ENCODE data around the gene PAX5.

The PAX5 gene

DNA sequence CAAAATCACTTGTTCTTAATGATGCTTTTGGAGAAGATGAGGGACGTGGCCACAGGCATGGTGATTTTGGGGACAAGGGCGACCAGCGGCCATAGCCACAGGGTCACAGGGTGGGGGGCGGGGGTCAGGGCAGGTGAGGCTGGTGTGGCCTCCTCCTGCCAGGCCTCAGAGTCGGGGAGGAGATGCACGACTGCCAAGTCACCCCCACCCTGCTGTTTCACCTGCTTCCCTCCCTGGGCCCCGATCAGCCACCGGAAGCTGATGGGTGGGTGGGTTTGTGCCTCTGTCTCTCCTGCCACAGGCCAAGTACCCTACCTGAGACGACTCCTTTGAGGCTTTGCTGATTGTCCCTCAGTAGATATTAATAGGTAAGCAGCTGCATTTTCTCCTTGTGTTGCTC, 199.3 kb downstream of the PAX5 start:
- no peaks in the 10 kb centered on the region for H3K4me1 Mint-ChIP-seq (ENCODE audit: low read depth)
- H3K27me3 Mint-ChIP-seq (ENCODE audit: low read depth): peaks cover 3% of the 10 kb centered on the region
- H3K36me3 Mint-ChIP-seq (ENCODE audit: low read depth): no peaks in the 10 kb centered on the region
- H3K4me3 Mint-ChIP-seq: no peak overlapping the region
- no peaks in the 10 kb centered on the region for H3K9me3 Mint-ChIP-seq
- H3K27ac Mint-ChIP-seq: no peak overlapping the region

DNA sequence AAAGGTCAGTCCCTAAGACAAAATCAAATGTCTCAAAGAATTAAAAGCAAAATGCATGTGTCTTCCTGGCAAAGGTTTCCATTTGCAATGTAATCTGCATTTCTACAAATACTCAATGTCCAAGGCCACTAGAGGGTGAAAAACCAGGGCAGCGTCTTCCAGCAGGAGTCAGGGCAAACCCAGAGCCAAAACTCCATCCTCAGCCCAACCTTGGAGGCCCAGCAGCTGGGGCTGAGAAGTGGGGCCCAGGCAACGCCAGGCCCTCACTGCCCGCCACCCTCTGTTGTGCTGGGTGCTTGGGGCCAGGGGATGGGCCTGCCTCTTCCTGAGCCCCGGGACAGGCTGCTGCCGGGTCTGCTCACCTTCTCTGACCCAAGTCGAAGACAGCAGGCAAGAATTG, 200.1 kb downstream of the PAX5 start:
- Mint-ChIP-seq H3K27ac (no peak overlapping the region), H3K4me3 (no peak overlapping the region), H3K9me3 (no peaks in the 10 kb centered on the region), H3K27me3 (ENCODE audit: low read depth) (peaks cover 3% of the 10 kb centered on the region), H3K4me1 (ENCODE audit: low read depth) (no peaks in the 10 kb centered on the region), H3K36me3 (ENCODE audit: low read depth) (no peaks in the 10 kb centered on the region)

DNA sequence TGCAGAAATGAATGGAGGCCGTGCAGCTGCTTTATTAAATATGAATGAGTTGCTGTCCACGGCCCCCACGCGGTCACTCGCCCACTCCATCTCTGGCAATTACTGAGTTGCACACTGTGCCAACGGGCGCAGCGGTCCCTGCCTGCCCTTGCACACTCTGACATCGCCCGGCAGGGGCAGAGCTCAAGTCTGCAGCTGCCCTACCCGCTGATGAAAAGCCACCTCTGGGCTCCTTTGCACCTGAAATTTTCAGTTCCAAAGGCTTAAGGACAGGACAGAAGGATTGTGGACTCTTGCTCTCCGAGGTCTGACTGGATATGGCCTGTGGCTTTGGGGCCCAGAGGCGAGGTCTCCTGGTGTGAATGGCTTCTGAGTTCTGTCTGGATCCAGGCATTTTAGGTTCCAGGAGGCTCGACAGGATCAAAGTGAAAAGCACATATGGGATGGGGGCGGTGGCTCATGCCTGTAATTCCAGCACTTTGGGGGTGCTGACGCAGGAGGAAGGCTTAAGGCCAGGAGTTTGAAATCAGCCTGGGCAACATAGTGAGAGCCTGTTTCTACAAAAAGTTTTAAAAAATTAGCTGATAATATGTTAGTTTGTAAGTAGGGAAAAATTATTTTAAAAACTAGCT, 201.8 kb downstream of the PAX5 start:
- Mint-ChIP-seq H3K27ac (no peak overlapping the region), H3K9me3 (no peaks in the 10 kb centered on the region), H3K4me3 (no peak overlapping the region), H3K4me1 (ENCODE audit: low read depth) (no peaks in the 10 kb centered on the region), H3K27me3 (ENCODE audit: low read depth) (peaks cover 7% of the 10 kb centered on the region), H3K36me3 (ENCODE audit: low read depth) (no peaks in the 10 kb centered on the region)

DNA sequence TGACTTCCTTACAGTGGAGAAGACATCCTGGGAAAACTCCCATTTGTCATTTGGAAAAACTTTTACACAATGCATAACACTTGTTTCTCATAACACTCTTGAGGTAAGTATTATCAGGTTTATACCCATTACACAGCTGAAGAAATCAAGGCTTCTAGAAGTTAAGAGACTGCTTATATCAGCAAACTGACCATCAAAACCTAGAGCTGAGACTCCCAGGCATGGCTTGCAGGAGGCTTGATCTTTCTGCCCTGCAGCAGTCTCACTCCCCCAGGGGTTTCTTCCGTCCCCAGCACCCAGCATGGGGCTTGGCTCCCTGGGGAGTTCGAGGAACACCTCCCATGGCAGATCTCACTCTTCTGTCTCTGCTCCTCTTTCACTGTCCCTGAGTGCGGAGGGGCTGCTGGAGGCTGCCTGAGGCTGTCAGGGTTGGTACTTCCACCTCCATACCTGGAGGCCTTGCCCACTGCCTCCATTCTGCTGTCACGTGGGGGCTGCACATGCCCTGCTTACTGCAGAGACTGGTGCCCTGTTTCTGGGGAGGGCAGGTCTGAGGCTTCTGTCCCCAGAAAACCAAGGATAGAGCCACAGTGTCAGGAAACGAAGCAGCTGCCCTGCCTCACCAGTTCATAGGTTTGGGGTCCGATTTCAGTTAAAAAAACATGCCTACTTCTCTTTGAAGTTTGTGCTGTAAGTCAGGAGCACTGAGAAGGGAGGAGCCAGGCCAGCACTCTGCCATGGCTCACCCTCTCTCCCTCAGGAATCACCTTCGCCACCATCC, 202.5 kb downstream of the PAX5 start:
- H3K9me3 Mint-ChIP-seq: no peaks in the 10 kb centered on the region

DNA sequence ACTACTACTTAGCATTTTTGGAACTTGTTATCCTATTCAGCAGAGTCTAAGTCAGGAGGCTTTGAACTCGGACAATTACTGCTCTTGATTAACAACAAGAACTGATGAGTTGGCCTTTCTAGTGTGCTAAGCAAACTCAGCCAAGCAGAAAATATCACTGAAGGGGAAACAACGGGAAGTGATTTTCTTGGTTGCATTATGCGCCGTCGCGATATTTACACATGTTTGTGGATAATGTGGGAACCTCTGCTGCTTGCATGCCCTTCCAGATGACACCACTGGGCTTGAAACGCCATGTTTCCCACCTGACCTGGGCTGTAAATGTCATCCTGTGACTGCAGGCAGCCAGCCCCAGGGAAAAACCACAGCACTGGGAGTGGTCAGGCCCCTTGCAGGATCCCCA, 205.5 kb downstream of the PAX5 start:
- peaks cover 12% of the 10 kb centered on the region for H3K27me3 Mint-ChIP-seq (ENCODE audit: low read depth)
- no peak overlapping the region for H3K27ac Mint-ChIP-seq
- H3K9me3 Mint-ChIP-seq: no peaks in the 10 kb centered on the region
- no peaks in the 10 kb centered on the region for H3K4me1 Mint-ChIP-seq (ENCODE audit: low read depth)
- no peak overlapping the region for H3K4me3 Mint-ChIP-seq
- H3K36me3 Mint-ChIP-seq (ENCODE audit: low read depth): no peaks in the 10 kb centered on the region

More for the DNA sequence above, 202.5 kb downstream of the PAX5 start:
- Mint-ChIP-seq H3K4me1 (ENCODE audit: low read depth) (no peaks in the 10 kb centered on the region), H3K27ac (no peak overlapping the region), H3K36me3 (ENCODE audit: low read depth) (no peaks in the 10 kb centered on the region), H3K27me3 (ENCODE audit: low read depth) (peaks cover 7% of the 10 kb centered on the region), H3K4me3 (no peak overlapping the region)

DNA sequence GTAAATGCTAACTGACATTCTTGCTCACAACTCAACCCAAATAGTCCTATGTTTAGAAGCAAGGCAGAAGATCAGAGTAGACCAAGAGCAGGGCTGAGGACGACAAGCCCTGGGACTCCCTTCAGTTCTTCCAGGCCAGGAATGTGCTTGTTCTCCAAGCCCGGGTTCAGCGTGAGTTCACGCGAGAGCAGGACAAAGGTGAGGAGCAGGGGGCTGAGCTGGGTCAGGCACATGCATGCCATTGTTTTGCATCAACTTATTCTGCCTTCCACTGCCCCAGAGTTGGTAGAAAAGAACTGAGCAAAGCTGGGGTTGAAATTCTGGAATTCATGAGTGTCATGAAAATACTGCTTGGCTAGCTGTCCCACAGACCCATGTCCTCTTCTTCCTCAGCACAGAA, 206.5 kb downstream of the PAX5 start:
- no peaks in the 10 kb centered on the region for H3K4me1 Mint-ChIP-seq (ENCODE audit: low read depth)
- H3K27me3 Mint-ChIP-seq (ENCODE audit: low read depth): peaks cover 12% of the 10 kb centered on the region
- H3K4me3 Mint-ChIP-seq: no peak overlapping the region
- no peaks in the 10 kb centered on the region for H3K9me3 Mint-ChIP-seq
- H3K36me3 Mint-ChIP-seq (ENCODE audit: low read depth): no peaks in the 10 kb centered on the region
- no peak overlapping the region for H3K27ac Mint-ChIP-seq

DNA sequence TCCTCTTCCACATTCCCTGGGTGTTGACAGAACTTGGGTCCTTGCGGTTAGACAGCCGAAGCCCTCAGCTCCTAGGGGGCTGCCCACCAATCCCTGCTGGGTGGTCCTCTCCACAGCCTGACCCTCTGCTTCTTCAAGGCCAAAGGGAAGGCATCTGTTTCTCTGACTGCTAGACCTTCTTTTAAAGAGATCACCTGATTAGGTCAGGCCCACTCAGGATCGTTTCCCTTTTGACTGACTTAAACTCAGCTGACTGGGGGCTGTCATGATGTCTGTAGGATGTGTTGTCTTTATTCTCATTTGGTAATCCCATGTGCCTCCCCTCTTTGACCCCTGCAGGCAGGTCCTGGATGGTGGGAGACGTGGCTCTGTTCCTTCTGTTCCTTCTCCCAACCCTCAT, 207.5 kb downstream of the PAX5 start:
- Mint-ChIP-seq H3K9me3 (no peaks in the 10 kb centered on the region), H3K27ac (no peak overlapping the region), H3K4me3 (no peak overlapping the region), H3K4me1 (ENCODE audit: low read depth) (no peaks in the 10 kb centered on the region), H3K36me3 (ENCODE audit: low read depth) (no peaks in the 10 kb centered on the region), H3K27me3 (ENCODE audit: low read depth) (peaks cover 12% of the 10 kb centered on the region)

DNA sequence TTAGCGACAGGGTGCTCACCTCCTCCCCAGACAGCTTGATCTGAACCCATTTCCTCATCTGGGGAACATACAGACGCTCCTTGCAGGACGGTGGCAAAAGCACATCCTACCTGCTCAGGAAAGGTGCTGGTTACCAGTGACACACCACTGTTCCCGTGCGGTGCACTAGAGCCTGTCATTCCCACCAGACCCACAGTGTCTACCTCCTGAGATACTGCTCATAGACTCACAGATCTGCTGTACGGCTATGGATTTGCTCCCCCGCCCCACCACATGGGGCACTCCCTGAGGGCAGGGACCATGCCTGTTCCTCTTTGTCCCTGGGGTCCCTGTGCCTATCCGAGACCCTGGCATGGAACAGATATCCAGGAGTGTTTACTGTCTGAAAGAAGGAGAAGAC, 208.9 kb downstream of the PAX5 start:
- H3K27ac Mint-ChIP-seq: no peak overlapping the region
- H3K27me3 Mint-ChIP-seq (ENCODE audit: low read depth): peaks cover 10% of the 10 kb centered on the region
- H3K4me1 Mint-ChIP-seq (ENCODE audit: low read depth): no peaks in the 10 kb centered on the region
- H3K9me3 Mint-ChIP-seq: no peaks in the 10 kb centered on the region
- H3K36me3 Mint-ChIP-seq (ENCODE audit: low read depth): no peaks in the 10 kb centered on the region
- no peak overlapping the region for H3K4me3 Mint-ChIP-seq

DNA sequence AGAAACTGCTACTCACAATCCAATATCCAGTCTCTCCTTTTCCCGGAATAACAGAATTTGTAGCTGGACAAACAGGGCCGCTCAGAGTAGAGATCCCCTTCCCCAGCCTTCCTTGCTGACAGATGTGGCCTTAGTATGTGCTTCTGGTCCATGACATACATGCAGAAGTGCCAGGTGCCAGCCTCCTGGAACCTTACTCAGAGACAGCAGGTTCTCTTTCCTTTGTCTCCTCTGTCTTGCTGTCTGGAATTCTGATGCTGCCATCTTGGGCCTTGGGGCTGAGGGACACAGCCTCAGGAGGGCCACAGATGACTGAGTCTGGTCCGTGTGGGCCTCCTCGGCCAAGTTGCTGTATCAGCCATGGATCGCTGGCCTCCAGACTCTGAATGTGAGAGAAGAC, 210.1 kb downstream of the PAX5 start:
- Mint-ChIP-seq H3K4me1 (ENCODE audit: low read depth) (no peaks in the 10 kb centered on the region), H3K4me3 (no peak overlapping the region), H3K27ac (no peak overlapping the region), H3K9me3 (no peaks in the 10 kb centered on the region), H3K36me3 (ENCODE audit: low read depth) (no peaks in the 10 kb centered on the region), H3K27me3 (ENCODE audit: low read depth) (peaks cover 17% of the 10 kb centered on the region)

DNA sequence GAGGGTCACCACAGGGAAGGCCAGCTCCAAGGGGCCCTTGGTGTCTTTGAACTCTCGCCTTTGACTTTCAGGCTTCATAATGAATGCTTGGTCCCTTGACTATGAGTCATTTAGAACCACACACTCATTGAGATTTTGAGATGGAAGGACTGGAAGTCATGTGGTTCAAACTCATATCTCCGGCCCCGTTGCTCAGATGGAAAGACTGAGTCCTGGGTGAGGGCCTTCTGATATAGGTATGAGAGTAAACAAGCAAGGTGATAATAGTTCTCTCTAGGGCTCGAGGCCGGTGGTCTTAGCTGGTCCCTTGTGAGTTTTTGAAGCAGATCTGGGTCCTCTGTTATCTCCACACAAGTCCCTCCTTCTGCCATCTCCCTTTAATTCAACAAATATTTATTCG, 210.6 kb downstream of the PAX5 start:
- Mint-ChIP-seq H3K27ac (no peak overlapping the region), H3K4me1 (ENCODE audit: low read depth) (no peaks in the 10 kb centered on the region)

DNA sequence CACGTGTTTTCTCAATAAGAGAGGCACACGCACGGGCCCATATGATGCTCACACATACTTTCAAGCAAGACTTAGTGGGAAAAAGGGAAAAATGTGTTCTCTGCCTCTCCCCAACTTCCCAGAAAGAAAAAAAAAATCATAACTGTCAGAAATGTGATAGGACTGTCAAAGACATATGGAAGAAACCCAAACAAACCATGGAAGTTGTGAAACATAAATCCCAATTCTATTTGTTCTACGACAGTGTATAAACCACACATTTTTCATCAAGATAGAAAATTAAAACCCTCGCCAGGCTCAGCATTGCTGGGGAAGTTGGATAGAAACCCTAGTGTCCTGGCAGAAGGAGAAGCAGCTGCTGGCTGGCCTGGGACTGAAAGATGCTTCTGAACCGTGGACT, 211.9 kb downstream of the PAX5 start:
- Mint-ChIP-seq H3K27ac (no peak overlapping the region), H3K4me1 (ENCODE audit: low read depth) (no peaks in the 10 kb centered on the region), H3K36me3 (ENCODE audit: low read depth) (no peaks in the 10 kb centered on the region), H3K4me3 (no peak overlapping the region), H3K27me3 (ENCODE audit: low read depth) (peaks cover 22% of the 10 kb centered on the region), H3K9me3 (no peaks in the 10 kb centered on the region)

More for the DNA sequence above, 210.6 kb downstream of the PAX5 start:
- Mint-ChIP-seq H3K4me3 (no peak overlapping the region), H3K36me3 (ENCODE audit: low read depth) (no peaks in the 10 kb centered on the region), H3K27me3 (ENCODE audit: low read depth) (peaks cover 22% of the 10 kb centered on the region), H3K9me3 (no peaks in the 10 kb centered on the region)

DNA sequence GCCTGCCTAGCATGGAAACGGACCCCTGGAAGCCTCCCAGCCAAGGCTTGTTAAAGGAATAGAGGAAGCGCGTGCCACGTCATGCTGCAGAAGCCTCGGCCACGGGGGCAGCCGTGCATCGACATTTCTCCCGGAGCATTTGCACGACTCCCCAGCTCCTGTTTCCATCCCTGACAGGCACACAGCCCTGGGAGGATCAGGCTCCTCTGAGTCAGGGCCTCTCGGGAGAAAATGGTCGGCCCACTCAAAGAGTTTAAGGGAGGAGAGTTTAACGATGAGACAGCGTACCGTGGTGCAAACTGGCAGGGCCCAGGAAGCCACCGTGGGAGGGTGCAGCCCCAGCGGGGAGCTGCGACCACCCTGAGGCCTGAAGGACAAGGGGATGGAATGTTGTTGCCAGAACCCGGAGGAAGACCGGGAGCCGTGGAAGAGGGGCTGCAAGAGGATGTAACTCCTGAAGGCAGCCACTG, 213.6 kb downstream of the PAX5 start:
- no peaks in the 10 kb centered on the region for H3K9me3 Mint-ChIP-seq
- H3K4me1 Mint-ChIP-seq (ENCODE audit: low read depth): no peaks in the 10 kb centered on the region
- no peak overlapping the region for H3K27ac Mint-ChIP-seq
- no peaks in the 10 kb centered on the region for H3K36me3 Mint-ChIP-seq (ENCODE audit: low read depth)
- peaks cover 30% of the 10 kb centered on the region for H3K27me3 Mint-ChIP-seq (ENCODE audit: low read depth)
- no peak overlapping the region for H3K4me3 Mint-ChIP-seq

DNA sequence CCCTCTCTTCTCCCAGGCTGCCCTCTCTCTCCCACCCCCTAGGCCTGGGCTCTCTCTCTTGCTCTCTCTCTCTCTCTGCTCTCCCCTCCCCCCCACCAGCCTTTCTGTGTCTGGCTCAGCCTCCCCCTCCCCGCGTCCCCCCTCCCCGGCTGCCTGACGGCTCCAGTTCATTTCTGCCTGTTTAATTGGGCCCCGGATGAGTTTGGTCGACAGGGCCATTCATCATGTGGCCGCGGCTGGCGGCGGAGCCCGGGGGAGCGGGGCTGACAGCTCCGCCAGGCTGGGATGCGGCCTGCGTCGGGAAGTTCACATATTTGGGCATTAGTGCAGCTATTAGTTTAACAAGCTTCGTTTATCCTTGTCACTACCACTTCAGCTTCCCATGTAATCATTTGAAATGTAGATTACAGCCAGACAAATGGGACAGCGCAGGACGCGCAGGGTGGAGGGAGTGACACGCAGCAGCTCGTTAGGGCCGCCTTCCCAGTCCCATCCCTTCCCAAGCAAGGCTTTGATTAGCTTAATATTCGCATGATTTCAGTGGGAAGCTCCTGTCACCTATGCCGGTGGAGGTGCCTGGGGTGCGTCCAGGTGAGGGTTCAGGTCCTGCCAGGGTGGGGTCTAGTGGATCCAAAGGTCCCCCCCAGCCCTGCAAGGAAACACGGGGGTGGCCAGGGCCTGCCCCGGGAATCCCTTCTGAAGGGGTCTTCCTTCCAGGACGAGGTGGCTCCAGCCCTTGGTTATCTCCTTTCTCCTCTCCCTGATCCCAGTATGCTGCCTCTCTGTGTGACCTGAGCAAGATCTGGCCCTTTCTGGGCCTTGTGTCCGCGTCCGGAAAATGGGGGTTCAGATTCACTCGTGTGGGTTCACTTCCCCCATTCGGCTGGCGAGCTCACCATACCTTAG, 214.8 kb downstream of the PAX5 start:
- no peak overlapping the region for H3K27ac Mint-ChIP-seq
- peaks cover 26% of the 10 kb centered on the region for H3K27me3 Mint-ChIP-seq (ENCODE audit: low read depth)
- H3K4me3 Mint-ChIP-seq: no peak overlapping the region
- H3K4me1 Mint-ChIP-seq (ENCODE audit: low read depth): no peaks in the 10 kb centered on the region
- H3K9me3 Mint-ChIP-seq: no peaks in the 10 kb centered on the region
- H3K36me3 Mint-ChIP-seq (ENCODE audit: low read depth): no peaks in the 10 kb centered on the region

DNA sequence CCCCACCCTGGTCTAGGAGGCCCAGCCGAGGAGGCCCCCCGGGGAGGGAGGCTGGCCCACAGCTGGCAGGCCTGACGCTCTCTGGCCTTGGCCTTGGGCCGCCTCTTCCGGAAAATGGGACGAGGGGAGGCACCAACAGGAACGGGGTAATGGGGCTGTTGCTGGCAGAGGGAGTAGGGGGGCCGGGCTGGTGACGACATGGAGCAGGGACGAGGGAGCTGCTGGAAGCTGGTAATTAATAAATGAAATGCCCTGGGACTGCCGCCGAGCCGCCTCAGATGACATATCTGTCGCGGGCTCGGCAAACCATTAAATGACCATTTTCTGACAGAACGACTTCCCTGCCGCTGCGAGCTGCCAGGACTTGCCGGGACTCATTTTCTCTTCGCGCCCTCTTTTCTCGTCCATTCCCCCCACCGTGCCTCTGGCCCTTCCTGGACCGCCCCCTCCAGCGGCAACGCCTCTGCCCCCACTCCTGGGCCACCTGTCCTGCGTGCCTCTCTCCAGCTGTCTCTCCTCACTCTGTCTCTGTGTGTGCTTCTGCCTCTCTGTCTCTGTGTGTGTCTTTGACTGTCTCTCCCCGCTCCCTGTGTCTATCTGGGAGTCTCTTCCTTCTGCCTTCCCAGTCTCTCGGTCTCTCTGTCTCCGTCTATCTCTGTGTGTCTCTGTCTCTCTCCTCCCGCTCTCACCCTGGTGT, 215.7 kb downstream of the PAX5 start:
- Mint-ChIP-seq H3K9me3 (no peaks in the 10 kb centered on the region), H3K27ac (no peak overlapping the region), H3K4me3 (no peak overlapping the region), H3K27me3 (ENCODE audit: low read depth) (peaks cover 26% of the 10 kb centered on the region), H3K4me1 (ENCODE audit: low read depth) (no peaks in the 10 kb centered on the region), H3K36me3 (ENCODE audit: low read depth) (no peaks in the 10 kb centered on the region)

Data from T-helper 1 cell treated with Interleukin-12 subunit alpha and Interleukin-12 subunit beta and Interleukin-4 antibody, amounts not matched to agents 30 μg/mL and 1 μg/mL, for 36 hours (primary cell).